ENCODE measurements around the gene ECD. TPM values are rescaled to one million over a fixed set of nuclear protein-coding genes. Genes with fewer than 3 reads are reported as not detected.

Gene ECD
- 10 to 100 TPM; 11.0 to 22.8 (median 18.6) TPM for total RNA-seq

- no peaks in the 10 kb centered on the region for H3K27me3 ChIP-seq
- in situ Hi-C loops (cut with MboI; ENCODE audit: low sequenced_read_pairs in 4 of 4) (loop anchor here (10.0 to 25.0 kb wide), 3 partner anchors 73 to 806 kb away; partner anchors contain the start of genes DNAJB12 (in 4 of the 4) and P4HA1 (in 2 of the 4)), intact Hi-C loops (cut with DNase I; ENCODE audit: low total_unique reads) (loop anchor here (1.0 to 5.0 kb wide), 4 partner anchors 36 to 476 kb away; partner anchors contain the start of genes MCU, MRPS16 and P4HA1)
- H3K27ac ChIP-seq: peak within 1 kb of the TSS; percentile 93 to 97 (median 94)
- TF ChIP-seq CTCF (IDR thresholded peaks at IDR 0.05 in 4 of 5, conservative IDR thresholded peaks at IDR 0.05 in 1 of 5) (peak; percentile 28 to 62 (median 42)), POLR2A (IDR thresholded peaks at IDR 0.05) (peak; percentile 92 to 96)
- DNase-seq: peak; percentile 86 to 92
- peak within 1 kb of the TSS; percentile 78 to 96 (median 83) for H3K4me3 ChIP-seq
- peaks cover 26 to 37% of the 10 kb centered on the region in 2 donors for H3K4me1 ChIP-seq
- peaks cover 0 to 8% of the 10 kb centered on the region in 2 donors for H3K36me3 ChIP-seq
- peak; percentile 98 for ATAC-seq
- no peaks in the 10 kb centered on the region for H3K9me3 ChIP-seq
Measured at GRCh38 chr10:73167783-73168464, at the start of gene ECD, which contains the start of gene FAM149B1. Gene ECD, minus strand, starts transcription at chr10:73168008. Its CDS starts 4,071 bp downstream, at chr10:73163937. Gene FAM149B1, plus strand, starts transcription at chr10:73168119. Its CDS starts 221 bp downstream, at chr10:73168340.

GRCh38 chr10:73215749-73216148 is 47.9 kb upstream of the ECD start:
- in situ Hi-C loops (cut with MboI; ENCODE audit: low sequenced_read_pairs in 4 of 4): no loop called here

GRCh38 chr10:73211106-73211811 is 43.5 kb upstream of the ECD start:
- DNase-seq (no peak), ATAC-seq (no peak)
- in situ Hi-C loops (cut with MboI; ENCODE audit: low sequenced_read_pairs in 4 of 4): no loop called here
- Histone ChIP-seq H3K9me3 (no peaks in the 10 kb centered on the region), H3K27me3 (no peaks in the 10 kb centered on the region), H3K27ac (no peak overlapping the region), H3K4me1 (no peaks in the 10 kb centered on the region), H3K4me3 (no peak overlapping the region), H3K36me3 (peaks cover 0 to 11% of the 10 kb centered on the region in 2 donors)
- TF ChIP-seq CTCF (IDR thresholded peaks at IDR 0.05 in 4 of 5, conservative IDR thresholded peaks at IDR 0.05 in 1 of 5) (no peak), POLR2A (IDR thresholded peaks at IDR 0.05) (no peak)
- intact Hi-C loops (cut with DNase I; ENCODE audit: low total_unique reads): no loop called here

More at GRCh38 chr10:73215749-73216148, 47.9 kb upstream of the ECD start:
- Histone ChIP-seq H3K27me3 (no peaks in the 10 kb centered on the region), H3K36me3 (peaks cover 0 to 13% of the 10 kb centered on the region in 2 donors), H3K27ac (no peak overlapping the region), H3K4me1 (no peaks in the 10 kb centered on the region), H3K4me3 (no peak overlapping the region), H3K9me3 (no peaks in the 10 kb centered on the region)
- intact Hi-C loops (cut with DNase I; ENCODE audit: low total_unique reads): no loop called here
- TF ChIP-seq POLR2A (IDR thresholded peaks at IDR 0.05) (no peak), CTCF (IDR thresholded peaks at IDR 0.05 in 4 of 5, conservative IDR thresholded peaks at IDR 0.05 in 1 of 5) (no peak)
- no peak for ATAC-seq
- DNase-seq: no peak

- no peaks in the 10 kb centered on the region for H3K27me3 ChIP-seq
- H3K4me3 ChIP-seq: no peak overlapping the region
- TF ChIP-seq POLR2A (IDR thresholded peaks at IDR 0.05) (no peak), CTCF (IDR thresholded peaks at IDR 0.05 in 4 of 5, conservative IDR thresholded peaks at IDR 0.05 in 1 of 5) (no peak)
- in situ Hi-C loops (cut with MboI; ENCODE audit: low sequenced_read_pairs in 4 of 4): no loop called here
- intact Hi-C loops (cut with DNase I; ENCODE audit: low total_unique reads): no loop called here
- no peaks in the 10 kb centered on the region for H3K4me1 ChIP-seq
- no peak overlapping the region for H3K27ac ChIP-seq
- ATAC-seq: no peak
- no peaks in the 10 kb centered on the region for H3K9me3 ChIP-seq
- H3K36me3 ChIP-seq: peaks cover 0 to 11% of the 10 kb centered on the region in 2 donors
- no peak for DNase-seq
Measured at GRCh38 chr10:73210395-73211105, 42.7 kb upstream of the ECD start.
